Fibroblast of lung (primary cell): ENCODE results near the gene CELF5. TPM values are rescaled to one million over a fixed set of nuclear protein-coding genes. Genes with fewer than 3 reads are reported as not detected.
"Not testable (repeated sequence)": the region's sequence is repeated elsewhere in the genome, so short reads cannot be mapped to it uniquely, and the experiment has no call there.

ENCODE experiments used
- DNase-seq, 2 donors: peaks; one replicate each; pipeline versions ENCODE4 v3.0.0 to v3.0.0-alpha.2; 2010; ENCODE audit warnings: low read depth in 2 of 2
- H2AFZ ChIP-seq: 2 replicates; pipeline ENCODE4 v1.5.1; 2012; ENCODE audit warnings: low read length, control low read depth, inconsistent platforms
- H3K27ac ChIP-seq: 2 replicates; pipeline ENCODE4 v1.5.1; 2011; ENCODE audit warnings: low read length, control low read depth; ENCODE audit not compliant: insufficient read depth
- H3K27me3 ChIP-seq: 2 replicates; pipeline ENCODE4 v1.5.1; 2011; ENCODE audit warnings: mild to moderate bottlenecking, low read length; ENCODE audit not compliant: control insufficient read depth, insufficient read depth
- H3K36me3 ChIP-seq: 2 replicates; pipeline ENCODE4 v1.5.1; 2011; ENCODE audit warnings: low read length; ENCODE audit not compliant: control insufficient read depth, insufficient read depth
- H3K4me1 ChIP-seq: 2 replicates; pipeline ENCODE4 v1.5.1; 2011; ENCODE audit warnings: low read length; ENCODE audit not compliant: control insufficient read depth, insufficient read depth; ENCODE audit errors: extremely low read depth
- H3K4me2 ChIP-seq: 2 replicates; pipeline ENCODE4 v1.5.1; 2011; ENCODE audit warnings: low read length, control low read depth; ENCODE audit not compliant: insufficient read depth; ENCODE audit errors: extremely low read depth
- H3K4me3 ChIP-seq, 4 experiments: fragments of 200-600 bp in 1 of 4; sonication (generic) in 1 of 4; replicated peaks in 1 of 4; 2 replicates each; pipeline ENCODE4 v1.5.1; 2011 to 2016; ENCODE audit warnings: low read length in 4 of 4, low read depth in 3 of 4, mild to moderate bottlenecking in 3 of 4, control low read depth in 2 of 4, inconsistent platforms in 1 of 4, mixed read lengths in 1 of 4; ENCODE audit not compliant: insufficient read depth in 1 of 4; ENCODE audit errors: control extremely low read depth in 1 of 4
- H3K79me2 ChIP-seq: 2 replicates; pipeline ENCODE4 v1.5.1; 2012; ENCODE audit warnings: mild to moderate bottlenecking, low read length, inconsistent platforms; ENCODE audit not compliant: control insufficient read depth, insufficient read depth
- H3K9ac ChIP-seq: 2 replicates; pipeline ENCODE4 v1.5.1; 2011; ENCODE audit warnings: mild to moderate bottlenecking, low read length, control low read depth; ENCODE audit not compliant: insufficient read depth
- H3K9me3 ChIP-seq: 2 replicates; pipeline ENCODE4 v1.5.1; 2012; ENCODE audit warnings: low read depth, low read length; ENCODE audit not compliant: control insufficient read depth, insufficient read depth
- H4K20me1 ChIP-seq: 2 replicates; pipeline ENCODE4 v1.5.1; 2011; ENCODE audit warnings: low read length; ENCODE audit not compliant: control insufficient read depth, insufficient read depth; ENCODE audit errors: extremely low read depth
- EZH2 ChIP-seq: IDR thresholded peaks from 2 replicates; pipeline ENCODE4 v1.5.1; 2012; ENCODE audit warnings: low read length, control low read depth, mild to moderate bottlenecking; ENCODE audit errors: missing control alignments
- polyA plus RNA-seq, 2 donors: library from polyadenylated mRNA; depleted of rRNA in 1 of 2; stranded (reverse) in 1 of 2; unstranded in 1 of 2; fragments of >200 nt; gene quantifications; 2 replicates each; pipeline ENCODE4 v1.2.1, GENCODE V29; 2011 to 2012; ENCODE audit warnings: missing spikeins in 1 of 2
- total RNA-seq: library from RNA; depleted of rRNA; stranded (reverse); fragments of >200 nt; gene quantifications from 2 replicates; pipeline ENCODE4 v1.2.1, GENCODE V29; 2014
- TF ChIP-seq, protein P1 (sequence below), 2 donors: IDR thresholded peaks in 1 of 2; conservative IDR thresholded peaks in 1 of 2; 1 replicate in 1 of 2; 2 replicates in 1 of 2; pipeline ENCODE4 v1.5.1; 2011 to 2012; ENCODE audit warnings: low read length in 2 of 2, control low read depth in 1 of 2, inconsistent platforms in 1 of 2, low read depth in 1 of 2, mild to moderate bottlenecking in 1 of 2

Gene CELF5
- total and polyA plus RNA-seq, 2 donors (not counting 1 experiment from before 2014, with no cell fraction given) = under 0.01 TPM; not detected in 1

DNA sequence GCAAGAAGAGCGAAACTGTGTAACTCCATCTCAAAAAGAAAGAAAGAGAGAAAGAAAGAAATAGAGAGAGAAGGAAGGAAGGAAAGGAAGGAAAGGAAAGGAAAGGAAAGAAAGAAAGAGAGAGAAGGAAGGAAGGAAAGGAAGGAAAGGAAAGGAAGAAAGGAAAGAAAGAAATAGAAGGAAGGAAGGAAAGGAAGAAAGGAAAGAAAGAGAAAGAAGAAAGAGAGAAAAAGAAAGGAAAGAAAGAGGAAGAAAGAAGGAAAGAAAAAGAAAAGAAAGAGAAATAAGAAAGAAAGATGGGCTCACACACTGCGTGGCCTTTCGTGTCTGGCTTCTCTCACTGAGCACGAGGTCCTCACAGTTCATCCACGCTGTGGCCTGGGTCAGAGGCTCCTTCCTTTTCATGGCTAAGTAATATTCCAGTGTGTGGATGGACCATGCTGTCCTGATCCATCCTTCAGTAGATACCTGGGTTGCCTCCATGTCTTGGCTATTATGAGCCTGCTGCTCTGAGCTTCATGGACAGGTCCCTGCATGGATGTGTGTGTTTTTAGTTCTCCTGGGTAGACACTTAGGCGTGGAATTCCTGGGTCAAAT lies 74.5 kb downstream of the CELF5 start:
- no peak overlapping the region for H3K4me2 ChIP-seq
- H3K9ac ChIP-seq = no peak overlapping the region
- no peaks in the 10 kb centered on the region for H3K9me3 ChIP-seq
- no peak overlapping the region for H2AFZ ChIP-seq
- TF ChIP-seq, protein P1, sequence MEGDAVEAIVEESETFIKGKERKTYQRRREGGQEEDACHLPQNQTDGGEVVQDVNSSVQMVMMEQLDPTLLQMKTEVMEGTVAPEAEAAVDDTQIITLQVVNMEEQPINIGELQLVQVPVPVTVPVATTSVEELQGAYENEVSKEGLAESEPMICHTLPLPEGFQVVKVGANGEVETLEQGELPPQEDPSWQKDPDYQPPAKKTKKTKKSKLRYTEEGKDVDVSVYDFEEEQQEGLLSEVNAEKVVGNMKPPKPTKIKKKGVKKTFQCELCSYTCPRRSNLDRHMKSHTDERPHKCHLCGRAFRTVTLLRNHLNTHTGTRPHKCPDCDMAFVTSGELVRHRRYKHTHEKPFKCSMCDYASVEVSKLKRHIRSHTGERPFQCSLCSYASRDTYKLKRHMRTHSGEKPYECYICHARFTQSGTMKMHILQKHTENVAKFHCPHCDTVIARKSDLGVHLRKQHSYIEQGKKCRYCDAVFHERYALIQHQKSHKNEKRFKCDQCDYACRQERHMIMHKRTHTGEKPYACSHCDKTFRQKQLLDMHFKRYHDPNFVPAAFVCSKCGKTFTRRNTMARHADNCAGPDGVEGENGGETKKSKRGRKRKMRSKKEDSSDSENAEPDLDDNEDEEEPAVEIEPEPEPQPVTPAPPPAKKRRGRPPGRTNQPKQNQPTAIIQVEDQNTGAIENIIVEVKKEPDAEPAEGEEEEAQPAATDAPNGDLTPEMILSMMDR (conservative IDR thresholded peaks at IDR 0.05 in 1 of 2, IDR thresholded peaks at IDR 0.05 in 1 of 2; ENCODE audit: low read depth in 1 of 2, low read length in 2 of 2) = no peak
- no peak for TF ChIP-seq EZH2
- H4K20me1 ChIP-seq = no peaks in the 10 kb centered on the region
- no peaks in the 10 kb centered on the region for H3K79me2 ChIP-seq
- H3K4me1 ChIP-seq = no peaks in the 10 kb centered on the region
- no peak overlapping the region for H3K27ac ChIP-seq
- no peak overlapping the region for H3K4me3 ChIP-seq
- no peaks in the 10 kb centered on the region for H3K36me3 ChIP-seq
- DNase-seq = no peak
- H3K27me3 ChIP-seq = no peaks in the 10 kb centered on the region

DNA sequence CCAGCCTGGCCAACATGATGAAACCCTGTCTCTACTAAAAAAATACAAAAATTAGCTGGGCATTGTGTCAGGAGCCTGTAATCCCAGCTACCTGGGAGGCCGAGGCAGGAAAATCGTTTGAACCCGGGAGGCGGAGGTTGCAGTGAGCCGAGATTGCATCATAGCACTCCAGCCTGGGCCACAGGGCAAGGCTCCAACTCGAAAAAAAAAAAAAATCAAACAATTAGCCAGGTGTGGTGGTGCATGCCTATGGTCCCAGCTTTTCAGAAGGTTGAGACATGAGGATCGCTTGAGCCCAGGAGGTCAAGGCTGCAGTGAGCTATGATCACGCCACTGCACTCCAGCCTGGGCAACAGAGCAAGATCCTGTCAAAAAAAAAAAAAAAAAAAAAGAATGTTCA lies 76.1 kb downstream of the CELF5 start:
- H3K9me3 ChIP-seq, H3K36me3 ChIP-seq, DNase-seq, H3K9ac ChIP-seq, H4K20me1 ChIP-seq, H2AFZ ChIP-seq, H3K79me2 ChIP-seq, H3K27me3 ChIP-seq, H3K4me1 ChIP-seq, H3K4me2 ChIP-seq, H3K4me3 ChIP-seq, H3K27ac ChIP-seq: not testable (repeated sequence)

- Histone ChIP-seq H3K4me1 (no peaks in the 10 kb centered on the region), H3K36me3 (no peaks in the 10 kb centered on the region), H3K4me3 (no peak overlapping the region), H3K27ac (no peak overlapping the region), H3K79me2 (no peaks in the 10 kb centered on the region), H3K27me3 (no peaks in the 10 kb centered on the region), H3K9me3 (no peaks in the 10 kb centered on the region), H4K20me1 (no peaks in the 10 kb centered on the region), H3K9ac (no peak overlapping the region), H3K4me2 (no peak overlapping the region), H2AFZ (no peak overlapping the region)
- DNase-seq = peak in 1 of 2 donors; percentile 6
- TF ChIP-seq EZH2 = no peak
- TF ChIP-seq, protein P1 (conservative IDR thresholded peaks at IDR 0.05 in 1 of 2, IDR thresholded peaks at IDR 0.05 in 1 of 2; ENCODE audit: low read depth in 1 of 2, low read length in 2 of 2) = no peak
These were observed 78.3 kb downstream of the CELF5 start for GRCh38 chr19:3302755-3303154.
